COLO668 (cell line): Measurements from ENCODE around the gene RPUSD1.
"Not testable (repeated sequence)": the region's sequence is repeated elsewhere in the genome, so short reads cannot be mapped to it uniquely, and the experiment has no call there.

Experiments used
- DNase-seq: peaks from one replicate; lab custom pipeline; 2025; ENCODE audit not compliant: unreplicated experiment; lab: John Stamatoyannopoulos, UW

RPUSD1 gene

DNA sequence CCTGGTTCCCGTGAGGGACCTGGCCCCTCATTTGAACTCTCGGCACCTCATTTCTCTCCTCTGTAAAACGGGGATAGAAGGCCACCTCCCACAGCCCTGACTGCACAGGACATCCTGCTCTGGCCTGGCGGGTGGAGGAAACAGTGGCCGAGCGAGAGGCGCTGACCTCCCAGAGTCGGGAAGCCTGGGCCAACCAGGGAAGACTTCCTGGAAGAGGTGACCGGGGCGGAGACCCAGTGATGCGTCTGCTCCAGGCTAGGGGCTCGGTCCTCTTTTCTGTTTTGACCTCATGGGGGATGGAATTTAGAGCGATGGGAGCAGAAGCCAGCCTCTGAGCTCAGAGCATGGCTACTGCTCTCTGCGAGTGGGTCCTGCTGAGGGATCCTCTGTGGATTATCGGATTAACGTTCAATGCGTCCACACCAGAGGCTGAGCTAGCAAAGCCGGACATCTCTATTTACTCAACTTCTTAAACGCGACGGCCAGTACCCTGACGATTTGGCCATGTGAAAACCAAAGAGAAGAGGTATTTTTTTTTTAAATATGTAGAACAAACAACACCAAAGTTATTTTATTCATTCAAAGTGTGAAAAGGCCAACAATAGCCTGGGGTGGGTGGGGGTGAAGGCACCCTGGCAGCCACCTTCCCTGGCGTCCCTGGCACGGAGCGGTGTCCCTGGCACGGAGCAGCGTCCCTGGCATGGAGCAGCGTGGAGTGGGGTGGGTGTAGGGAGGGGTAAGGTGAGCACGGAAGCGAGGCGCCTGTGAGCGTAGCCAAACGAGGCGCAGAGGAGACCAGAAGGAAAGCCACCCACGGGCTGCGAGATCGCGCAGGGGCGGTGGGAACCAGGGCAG, 36.8 kb downstream of the RPUSD1 start:
- DNase-seq = no peak

- no peak for DNase-seq
Observed at GRCh38 chr16:750485-750884, 37.7 kb downstream of the RPUSD1 start.

DNA sequence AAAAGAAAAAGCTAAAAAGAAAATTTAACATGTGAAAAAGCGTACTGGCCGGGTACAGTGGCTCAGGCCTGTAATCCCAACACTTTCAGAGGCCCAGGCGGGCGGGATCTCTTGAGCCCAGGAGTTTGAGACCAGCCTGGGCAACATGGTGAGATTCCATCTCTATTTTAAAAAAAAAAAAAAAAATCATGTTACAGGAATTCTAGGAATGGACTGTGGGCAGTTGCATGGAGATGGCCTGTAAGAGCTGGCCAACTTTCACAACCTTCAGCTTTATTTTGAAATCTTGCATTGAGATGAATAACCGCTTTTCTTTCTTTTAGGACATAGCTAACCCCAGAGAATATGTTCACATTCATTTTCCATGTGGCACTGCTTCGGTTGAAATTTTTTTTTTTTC, 39.2 kb downstream of the RPUSD1 start:
- DNase-seq = no peak

GRCh38 chr16:747978-748746, 40.0 kb downstream of the RPUSD1 start:
- DNase-seq = no peak

DNA sequence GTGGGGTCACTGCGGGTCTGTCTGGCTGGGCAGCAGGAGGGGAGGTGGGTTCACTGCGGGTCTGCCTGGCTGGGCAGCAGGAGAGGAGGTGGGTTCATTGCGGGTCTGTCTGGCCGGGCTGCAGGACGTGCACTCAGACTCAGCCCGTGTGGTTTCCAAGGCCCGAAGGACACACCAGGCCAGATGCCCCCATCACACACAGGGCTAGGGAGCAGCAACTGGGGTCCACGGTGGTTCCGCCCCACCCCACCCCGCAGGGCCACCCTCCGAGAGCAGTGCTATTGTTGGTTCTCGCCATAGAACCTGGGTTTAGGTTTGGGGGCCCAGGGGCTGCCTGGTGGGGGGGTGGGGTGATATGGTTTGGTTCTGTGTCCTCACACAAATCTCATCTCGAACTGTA, 41.5 kb downstream of the RPUSD1 start:
- DNase-seq = no peak

DNA sequence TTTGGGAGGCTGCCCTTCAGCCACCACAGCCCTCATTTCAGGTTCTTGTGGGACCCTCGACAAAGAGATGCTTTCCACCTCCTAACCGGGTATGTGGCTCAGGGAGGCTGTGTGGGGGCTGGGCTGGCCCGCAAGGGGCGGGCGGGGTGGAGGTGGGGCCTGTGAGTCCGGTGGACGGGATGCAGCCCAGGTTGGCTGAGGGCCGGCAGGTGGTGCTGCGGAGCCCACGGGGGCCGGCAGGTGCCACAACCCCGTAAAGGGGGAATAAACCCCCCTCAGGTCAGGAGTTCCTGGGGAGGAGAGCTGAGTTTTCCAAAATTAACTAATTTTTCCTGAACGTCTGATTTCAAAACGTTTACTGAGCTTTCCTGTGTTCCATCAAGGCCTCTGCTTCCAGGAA, 42.4 kb downstream of the RPUSD1 start:
- DNase-seq = peak; percentile 50

DNA sequence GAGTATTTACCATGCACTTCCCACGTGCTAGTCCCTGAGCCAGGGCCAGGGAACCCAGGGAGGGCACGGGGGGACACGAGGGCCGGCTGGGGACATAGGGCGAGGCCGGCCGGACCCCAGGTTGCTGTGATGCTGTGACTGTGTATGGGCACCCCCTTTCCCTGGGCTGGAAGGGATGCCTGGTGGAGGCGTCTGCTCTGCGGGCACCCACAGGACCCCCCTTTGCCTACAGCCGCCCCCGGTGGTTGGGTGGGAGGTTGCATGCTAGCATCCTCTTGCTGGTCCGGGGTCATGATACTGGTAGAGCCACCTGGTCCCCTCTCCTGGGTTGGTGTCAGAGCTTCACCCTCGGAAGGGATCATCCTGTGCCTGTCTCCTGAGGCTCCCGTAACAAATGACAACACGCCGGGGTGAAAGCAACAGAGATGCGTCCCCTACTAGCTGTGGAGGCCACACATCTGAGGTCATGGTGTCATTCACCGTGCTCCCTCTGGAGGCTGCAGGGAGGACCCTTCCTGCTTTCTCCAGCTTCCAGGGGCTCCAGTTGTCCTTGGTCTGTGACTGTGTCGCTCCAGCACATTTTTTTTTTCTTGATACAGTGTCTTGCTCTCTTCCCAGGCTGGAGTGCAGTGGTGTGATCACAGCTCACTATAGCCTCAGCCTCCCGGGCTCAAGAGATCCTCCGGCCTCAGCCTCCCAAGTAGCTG, 44.2 kb downstream of the RPUSD1 start:
- no peak for DNase-seq

GRCh38 chr16:742894-743293, 45.3 kb downstream of the RPUSD1 start:
- not testable (repeated sequence) for DNase-seq

- peak; percentile 56 for DNase-seq
Observed at GRCh38 chr16:741986-742629, 46.1 kb downstream of the RPUSD1 start.

GRCh38 chr16:740764-741505, 47.2 kb downstream of the RPUSD1 start, which contains the start of gene CIAO3:
CIAO3 (minus strand) TSS chr16:740997; CDS start chr16:740985, 12 bp downstream.
- peak; percentile 94 for DNase-seq

GRCh38 chr16:740459-740763, 47.8 kb downstream of the RPUSD1 start:
- no peak for DNase-seq

GRCh38 chr16:739560-740458, 48.4 kb downstream of the RPUSD1 start:
- peak; percentile 49 for DNase-seq

DNA sequence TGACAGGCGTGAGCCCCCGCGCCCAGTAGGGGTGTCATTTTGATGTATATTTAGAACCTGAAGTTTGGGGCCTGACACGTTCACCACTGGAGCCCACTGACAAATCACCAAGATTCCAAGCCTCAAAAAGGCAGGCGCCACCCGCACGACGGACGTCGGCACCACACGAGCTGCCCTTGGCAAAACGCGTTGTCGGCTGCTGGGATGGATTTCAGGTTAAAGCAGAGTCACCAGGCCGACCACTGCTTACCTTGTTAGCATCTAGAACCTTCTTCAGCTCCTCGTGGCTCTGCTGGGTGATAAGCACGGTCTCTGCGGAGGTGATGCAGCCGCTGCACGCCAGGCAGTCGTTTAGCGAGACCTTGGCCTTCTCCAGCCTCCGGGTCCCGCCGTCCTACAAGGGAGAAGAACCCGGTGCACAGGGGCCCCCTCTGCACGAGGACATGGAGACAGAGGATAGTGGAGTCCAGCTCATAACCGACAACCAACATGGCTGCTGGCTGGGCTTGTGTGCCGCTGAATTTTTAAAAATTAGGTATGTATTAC, 51.2 kb downstream of the RPUSD1 start:
- no peak for DNase-seq

- DNase-seq = no peak
Observed at GRCh38 chr16:735982-736453, 52.2 kb downstream of the RPUSD1 start.

- no peak for DNase-seq
Observed at GRCh38 chr16:734981-735881, 53.0 kb downstream of the RPUSD1 start.
